ENCODE results near the gene WNT3A.

- no peak for TF ChIP-seq EP300 (IDR thresholded peaks at IDR 0.05; ENCODE audit: borderline replicate concordance in 1 of 2, low read depth in 1 of 2, low read length in 1 of 2)
- no peak for TF ChIP-seq JUND (IDR thresholded peaks at IDR 0.05)
- no peak for TF ChIP-seq CTCF (IDR thresholded peaks at IDR 0.05)
- TF ChIP-seq MEF2A (IDR thresholded peaks at IDR 0.05; ENCODE audit: borderline replicate concordance, low read depth): no peak
- TF ChIP-seq, protein P1, sequence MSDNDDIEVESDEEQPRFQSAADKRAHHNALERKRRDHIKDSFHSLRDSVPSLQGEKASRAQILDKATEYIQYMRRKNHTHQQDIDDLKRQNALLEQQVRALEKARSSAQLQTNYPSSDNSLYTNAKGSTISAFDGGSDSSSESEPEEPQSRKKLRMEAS (IDR thresholded peaks at IDR 0.05; ENCODE audit: low read depth): no peak
- TF ChIP-seq ELF1 (IDR thresholded peaks at IDR 0.05): no peak
- TF ChIP-seq USF2 (IDR thresholded peaks at IDR 0.05; ENCODE audit: borderline replicate concordance, low read depth, low read length): no peak
- no peak for TF ChIP-seq RAD21 (IDR thresholded peaks at IDR 0.05; ENCODE audit: low read length)
- TF ChIP-seq RFX5 (IDR thresholded peaks at IDR 0.05; ENCODE audit: low read length): no peak
- TF ChIP-seq NRF1 (IDR thresholded peaks at IDR 0.05; ENCODE audit: low read depth, low read length): no peak
Observed at GRCh38 chr1:228039986-228040385, 33.2 kb downstream of the WNT3A start.

Data from SK-N-SH (cell line).